Panc1 (cell line): ENCODE data around the gene HES4. TPM values are rescaled to one million over a fixed set of nuclear protein-coding genes. Genes with fewer than 3 reads are reported as not detected.

Source experiments
- ATAC-seq: fragments of 200-7000 bp; cut with Tn5 transposase; 2 replicates; pipeline ENCODE4 v1.9.1; 2020; ENCODE audit warnings: mild to moderate bottlenecking, moderate library complexity
- BruUV-seq: library from RNA; stranded (reverse); fragments of 400-500 nt; replicated peaks from 2 replicates; lab custom pipeline; 2021; lab: Mats Ljungman, UMichigan
- CTCF ChIA-PET: fragments of 300-600 bp; sonication (Branson Sonifier 250); formaldehyde crosslinking; loops from one replicate; lab custom pipeline; 2022; ENCODE audit warnings: antibody characterized with exemption; lab: Charles Lee
- POLR2A ChIA-PET: fragments of 300-600 bp; sonication (Branson Sonifier 250); formaldehyde crosslinking; loops from one replicate; lab custom pipeline; 2022; ENCODE audit warnings: antibody characterized with exemption; lab: Charles Lee
- DNase-seq: peaks from one replicate; pipeline ENCODE4 v3.0.0-alpha.2; 2010; ENCODE audit warnings: low read depth, low spot score
- H3K27ac ChIP-seq: 2 replicates; pipeline ENCODE4 v1.5.1; 2011; ENCODE audit warnings: mild to moderate bottlenecking, low read length, inconsistent platforms
- H3K27me3 ChIP-seq: fragments of 200-500 bp; sonication (Bioruptor generic); 2 replicates; pipeline ENCODE4 v1.6.0; 2014; ENCODE audit warnings: low read length, inconsistent platforms; ENCODE audit not compliant: control insufficient read depth, insufficient read depth
- H3K36me3 ChIP-seq: fragments of 200-500 bp; sonication (Bioruptor generic); 2 replicates; pipeline ENCODE4 v1.5.1; 2014; ENCODE audit warnings: inconsistent platforms, mild to moderate bottlenecking, low read length, moderate library complexity; ENCODE audit not compliant: control insufficient read depth, insufficient read depth
- H3K4me1 ChIP-seq: 2 replicates; pipeline ENCODE4 v1.5.1; 2011; ENCODE audit warnings: inconsistent platforms, mild to moderate bottlenecking, low read length, moderate library complexity; ENCODE audit not compliant: control insufficient read depth, insufficient read depth
- H3K4me3 ChIP-seq, 2 experiments: 2 replicates each; pipeline ENCODE4 v1.5.1; 2011 to 2012; ENCODE audit warnings: low read depth in 2 of 2, low read length in 2 of 2, mild to moderate bottlenecking in 2 of 2, inconsistent platforms in 1 of 2, moderate library complexity in 1 of 2
- H3K9me3 ChIP-seq: fragments of 200-500 bp; sonication (Bioruptor generic); 2 replicates; pipeline ENCODE4 v1.5.1; 2014; ENCODE audit warnings: low read depth, mild to moderate bottlenecking, inconsistent platforms, low read length, moderate library complexity; ENCODE audit not compliant: control insufficient read depth, insufficient read depth
- POLR2AphosphoS5 ChIP-seq: IDR thresholded peaks from 2 replicates; pipeline ENCODE4 v1.6.1; 2012; ENCODE audit warnings: mild to moderate bottlenecking, low read depth, low read length, moderate library complexity
- SIN3A ChIP-seq: IDR thresholded peaks from 2 replicates; pipeline ENCODE4 v1.6.1; 2012; ENCODE audit warnings: low read depth, mild to moderate bottlenecking, low read length, moderate library complexity, borderline replicate concordance; ENCODE audit not compliant: insufficient read depth
- TCF7L2 ChIP-seq: IDR thresholded peaks from 2 replicates; pipeline ENCODE4 v1.6.1; 2011; ENCODE audit warnings: mild to moderate bottlenecking, low read depth, low read length, inconsistent platforms
- in situ Hi-C: cut with HindIII; loops from 2 replicates; pipeline ENCODE4 v1.10.0; 2016; ENCODE audit warnings: low sequenced_read_pairs, low pct_unique_long_range_greater_than_20kb
- intact Hi-C: fragments of 100-400 bp; cut with micrococcal nuclease; formaldehyde crosslinking; loops from one replicate; pipeline ENCODE4 v1.10.0; 2022; ENCODE audit not compliant: unreplicated experiment
- total RNA-seq: library from RNA; stranded (reverse); gene quantifications from one replicate; pipeline ENCODE4 v1.2.1, GENCODE V29; 2021; ENCODE audit not compliant: unreplicated experiment
- TF ChIP-seq, protein P1 (sequence below), 2 experiments: IDR thresholded peaks; 2 replicates each; pipeline ENCODE4 v1.6.1; 2011 to 2012; ENCODE audit warnings: low read depth in 2 of 2, control low read depth in 1 of 2, low read length in 1 of 2, mild to moderate bottlenecking in 1 of 2, moderate library complexity in 1 of 2; ENCODE audit not compliant: insufficient read depth in 1 of 2
- TF ChIP-seq, protein P2 (sequence below): fragments of 450-650 bp; IDR thresholded peaks from 2 replicates; pipeline ENCODE4 v1.5.1; 2017; ENCODE audit warnings: mild to moderate bottlenecking

The HES4 gene
- total RNA-seq, 1 experiment from 2014 or later, result 74.2 TPM

DNA sequence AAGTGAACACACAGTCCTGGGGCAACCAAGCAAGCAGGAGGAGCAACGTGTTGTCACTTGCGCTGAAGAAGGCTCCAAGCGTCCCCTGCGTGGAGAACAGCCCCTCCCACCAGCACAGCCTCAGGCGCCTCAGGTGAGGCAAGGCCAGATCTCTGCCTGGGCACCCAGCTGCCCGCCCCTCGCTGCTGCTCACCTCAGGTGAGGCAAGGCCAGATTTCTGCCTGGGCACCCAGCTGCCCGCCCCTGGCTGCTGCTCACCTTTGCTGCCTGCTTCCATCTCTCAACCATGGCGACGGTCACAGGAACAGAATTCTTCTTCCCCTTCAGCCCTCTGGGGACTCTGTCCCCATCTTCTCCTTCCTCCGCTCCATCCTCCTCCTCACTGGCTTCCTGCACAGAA, 43.3 kb downstream of the HES4 start:
- Histone ChIP-seq H3K27me3 (no peaks in the 10 kb centered on the region), H3K36me3 (peaks cover 17% of the 10 kb centered on the region), H3K4me1 (peaks cover 7% of the 10 kb centered on the region), H3K27ac (no peak overlapping the region), H3K9me3 (no peaks in the 10 kb centered on the region), H3K4me3 (no peak overlapping the region)
- POLR2A ChIA-PET, result no interaction called here
- intact Hi-C loops, result no loop called here
- in situ Hi-C loops, result no loop called here
- no peak for ATAC-seq
- no TSS peak for BruUV-seq
- CTCF ChIA-PET, result no interaction called here
- no peak for DNase-seq
- no peak for TF ChIP-seq SIN3A
- TF ChIP-seq POLR2AphosphoS5, result no peak
- TF ChIP-seq TCF7L2, result no peak
- TF ChIP-seq, protein P1, sequence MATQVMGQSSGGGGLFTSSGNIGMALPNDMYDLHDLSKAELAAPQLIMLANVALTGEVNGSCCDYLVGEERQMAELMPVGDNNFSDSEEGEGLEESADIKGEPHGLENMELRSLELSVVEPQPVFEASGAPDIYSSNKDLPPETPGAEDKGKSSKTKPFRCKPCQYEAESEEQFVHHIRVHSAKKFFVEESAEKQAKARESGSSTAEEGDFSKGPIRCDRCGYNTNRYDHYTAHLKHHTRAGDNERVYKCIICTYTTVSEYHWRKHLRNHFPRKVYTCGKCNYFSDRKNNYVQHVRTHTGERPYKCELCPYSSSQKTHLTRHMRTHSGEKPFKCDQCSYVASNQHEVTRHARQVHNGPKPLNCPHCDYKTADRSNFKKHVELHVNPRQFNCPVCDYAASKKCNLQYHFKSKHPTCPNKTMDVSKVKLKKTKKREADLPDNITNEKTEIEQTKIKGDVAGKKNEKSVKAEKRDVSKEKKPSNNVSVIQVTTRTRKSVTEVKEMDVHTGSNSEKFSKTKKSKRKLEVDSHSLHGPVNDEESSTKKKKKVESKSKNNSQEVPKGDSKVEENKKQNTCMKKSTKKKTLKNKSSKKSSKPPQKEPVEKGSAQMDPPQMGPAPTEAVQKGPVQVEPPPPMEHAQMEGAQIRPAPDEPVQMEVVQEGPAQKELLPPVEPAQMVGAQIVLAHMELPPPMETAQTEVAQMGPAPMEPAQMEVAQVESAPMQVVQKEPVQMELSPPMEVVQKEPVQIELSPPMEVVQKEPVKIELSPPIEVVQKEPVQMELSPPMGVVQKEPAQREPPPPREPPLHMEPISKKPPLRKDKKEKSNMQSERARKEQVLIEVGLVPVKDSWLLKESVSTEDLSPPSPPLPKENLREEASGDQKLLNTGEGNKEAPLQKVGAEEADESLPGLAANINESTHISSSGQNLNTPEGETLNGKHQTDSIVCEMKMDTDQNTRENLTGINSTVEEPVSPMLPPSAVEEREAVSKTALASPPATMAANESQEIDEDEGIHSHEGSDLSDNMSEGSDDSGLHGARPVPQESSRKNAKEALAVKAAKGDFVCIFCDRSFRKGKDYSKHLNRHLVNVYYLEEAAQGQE (IDR thresholded peaks at IDR 0.05; ENCODE audit: insufficient read depth in 1 of 2, low read depth in 2 of 2, low read length in 1 of 2), result no peak
- TF ChIP-seq, protein P2, sequence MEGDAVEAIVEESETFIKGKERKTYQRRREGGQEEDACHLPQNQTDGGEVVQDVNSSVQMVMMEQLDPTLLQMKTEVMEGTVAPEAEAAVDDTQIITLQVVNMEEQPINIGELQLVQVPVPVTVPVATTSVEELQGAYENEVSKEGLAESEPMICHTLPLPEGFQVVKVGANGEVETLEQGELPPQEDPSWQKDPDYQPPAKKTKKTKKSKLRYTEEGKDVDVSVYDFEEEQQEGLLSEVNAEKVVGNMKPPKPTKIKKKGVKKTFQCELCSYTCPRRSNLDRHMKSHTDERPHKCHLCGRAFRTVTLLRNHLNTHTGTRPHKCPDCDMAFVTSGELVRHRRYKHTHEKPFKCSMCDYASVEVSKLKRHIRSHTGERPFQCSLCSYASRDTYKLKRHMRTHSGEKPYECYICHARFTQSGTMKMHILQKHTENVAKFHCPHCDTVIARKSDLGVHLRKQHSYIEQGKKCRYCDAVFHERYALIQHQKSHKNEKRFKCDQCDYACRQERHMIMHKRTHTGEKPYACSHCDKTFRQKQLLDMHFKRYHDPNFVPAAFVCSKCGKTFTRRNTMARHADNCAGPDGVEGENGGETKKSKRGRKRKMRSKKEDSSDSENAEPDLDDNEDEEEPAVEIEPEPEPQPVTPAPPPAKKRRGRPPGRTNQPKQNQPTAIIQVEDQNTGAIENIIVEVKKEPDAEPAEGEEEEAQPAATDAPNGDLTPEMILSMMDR, result no peak

DNA sequence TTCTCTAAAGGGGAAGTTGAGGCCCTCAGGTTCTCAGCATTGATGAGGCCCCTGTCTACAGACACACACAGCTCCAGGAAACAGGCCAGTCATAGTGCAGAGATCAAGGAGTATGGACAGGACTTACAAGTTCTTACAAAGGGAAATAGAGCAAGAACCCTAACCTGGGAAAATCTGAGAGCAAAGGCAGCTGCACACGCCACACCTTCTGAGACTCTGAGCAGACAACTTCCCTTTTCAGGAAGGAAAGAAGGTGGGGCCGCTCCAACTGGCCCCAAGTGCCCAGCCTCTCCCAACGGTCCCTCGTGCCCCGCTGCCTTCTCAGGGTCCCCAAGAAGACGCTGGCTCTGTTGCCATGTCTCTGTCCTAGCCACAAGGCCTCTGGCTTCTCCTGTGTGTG, 44.4 kb downstream of the HES4 start:
- H3K4me3 ChIP-seq, result no peak overlapping the region
- ChIA-PET CTCF (no interaction called here), POLR2A (interaction anchor here (0.6 kb wide), 1 partner anchor 63 kb away, joined by 6 read pairs; no protein-coding TSS in a partner anchor)
- H3K36me3 ChIP-seq, result peaks cover 17% of the 10 kb centered on the region
- no TSS peak for BruUV-seq
- intact Hi-C loops (no loop called here), in situ Hi-C loops (no loop called here)
- H3K27me3 ChIP-seq, result no peaks in the 10 kb centered on the region
- H3K27ac ChIP-seq, result no peak overlapping the region
- H3K4me1 ChIP-seq, result peaks cover 7% of the 10 kb centered on the region
- DNase-seq (no peak), ATAC-seq (no peak)
- H3K9me3 ChIP-seq, result no peaks in the 10 kb centered on the region
- TF ChIP-seq SIN3A, result no peak
- TF ChIP-seq, protein P2, result no peak
- TF ChIP-seq TCF7L2, result no peak
- TF ChIP-seq POLR2AphosphoS5, result no peak
